ENCODE measurements around the gene C2orf76. TPM values are rescaled to one million over a fixed set of nuclear protein-coding genes. Genes with fewer than 3 reads are reported as not detected.

The C2orf76 gene
- total RNA-seq, 2 experiments from 2014 or later = 15.4 to 17.7 TPM

DNA sequence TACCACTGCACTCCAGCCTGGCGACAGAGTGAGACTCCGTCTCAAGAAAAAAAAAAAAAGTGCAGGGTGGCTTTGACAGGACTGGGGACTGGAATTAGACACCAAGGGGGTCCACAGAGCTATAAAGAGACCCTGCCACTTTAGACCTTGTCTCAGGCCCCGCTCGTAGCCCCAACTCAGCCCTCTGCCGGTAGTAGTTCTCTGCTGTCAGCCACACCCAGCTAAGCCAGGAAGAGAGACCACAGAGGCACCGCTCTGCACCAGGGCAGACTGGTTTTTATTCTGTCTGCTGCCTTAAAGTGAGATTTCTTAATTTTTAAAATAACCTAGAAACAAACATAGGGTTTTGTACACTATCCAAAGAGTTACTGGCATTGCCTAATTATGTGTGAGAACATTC is 77.0 kb downstream of the C2orf76 start:
- Histone ChIP-seq H3K4me1 (ENCODE audit: insufficient read depth, low read length, poor library complexity, severe bottlenecking) (no peaks in the 10 kb centered on the region), H4K20me1 (ENCODE audit: insufficient read depth, low read length) (no peaks in the 10 kb centered on the region), H3K36me3 (ENCODE audit: insufficient read depth, low read length) (no peaks in the 10 kb centered on the region), H3K9me2 (ENCODE audit: insufficient read depth, low read length) (no peaks in the 10 kb centered on the region), H3K4me2 (ENCODE audit: low read length) (no peak overlapping the region), H3K27ac (ENCODE audit: low read depth, low read length, poor library complexity, severe bottlenecking) (no peak overlapping the region), H3K4me3 (ENCODE audit: low read depth, low read length, poor library complexity, severe bottlenecking) (no peak overlapping the region), H3K9me3 (ENCODE audit: low read length) (no peaks in the 10 kb centered on the region), H3K79me2 (ENCODE audit: insufficient read depth, low read depth, low read length) (no peaks in the 10 kb centered on the region), H2AFZ (ENCODE audit: low read length) (no peak overlapping the region)
- ChIA-PET CTCF (ENCODE audit: unreplicated experiment) (no interaction called here), POLR2A (no interaction called here)
- DNase-seq (ENCODE audit: low spot score) = no peak
- no peak for TF ChIP-seq EZH2phosphoT487 (IDR thresholded peaks at IDR 0.05; ENCODE audit: borderline replicate concordance, low read depth, low read length)
- TF ChIP-seq, protein P1, sequence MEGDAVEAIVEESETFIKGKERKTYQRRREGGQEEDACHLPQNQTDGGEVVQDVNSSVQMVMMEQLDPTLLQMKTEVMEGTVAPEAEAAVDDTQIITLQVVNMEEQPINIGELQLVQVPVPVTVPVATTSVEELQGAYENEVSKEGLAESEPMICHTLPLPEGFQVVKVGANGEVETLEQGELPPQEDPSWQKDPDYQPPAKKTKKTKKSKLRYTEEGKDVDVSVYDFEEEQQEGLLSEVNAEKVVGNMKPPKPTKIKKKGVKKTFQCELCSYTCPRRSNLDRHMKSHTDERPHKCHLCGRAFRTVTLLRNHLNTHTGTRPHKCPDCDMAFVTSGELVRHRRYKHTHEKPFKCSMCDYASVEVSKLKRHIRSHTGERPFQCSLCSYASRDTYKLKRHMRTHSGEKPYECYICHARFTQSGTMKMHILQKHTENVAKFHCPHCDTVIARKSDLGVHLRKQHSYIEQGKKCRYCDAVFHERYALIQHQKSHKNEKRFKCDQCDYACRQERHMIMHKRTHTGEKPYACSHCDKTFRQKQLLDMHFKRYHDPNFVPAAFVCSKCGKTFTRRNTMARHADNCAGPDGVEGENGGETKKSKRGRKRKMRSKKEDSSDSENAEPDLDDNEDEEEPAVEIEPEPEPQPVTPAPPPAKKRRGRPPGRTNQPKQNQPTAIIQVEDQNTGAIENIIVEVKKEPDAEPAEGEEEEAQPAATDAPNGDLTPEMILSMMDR (conservative IDR thresholded peaks at IDR 0.05; ENCODE audit: low read length) = no peak
- intact Hi-C loops (cut with micrococcal nuclease; ENCODE audit: unreplicated experiment) = loop anchor here (2.0 kb wide), 1 partner anchor 261 kb away; no protein-coding TSS in a partner anchor
- no TSS peak for BruUV-seq (replicated peaks)

DNA sequence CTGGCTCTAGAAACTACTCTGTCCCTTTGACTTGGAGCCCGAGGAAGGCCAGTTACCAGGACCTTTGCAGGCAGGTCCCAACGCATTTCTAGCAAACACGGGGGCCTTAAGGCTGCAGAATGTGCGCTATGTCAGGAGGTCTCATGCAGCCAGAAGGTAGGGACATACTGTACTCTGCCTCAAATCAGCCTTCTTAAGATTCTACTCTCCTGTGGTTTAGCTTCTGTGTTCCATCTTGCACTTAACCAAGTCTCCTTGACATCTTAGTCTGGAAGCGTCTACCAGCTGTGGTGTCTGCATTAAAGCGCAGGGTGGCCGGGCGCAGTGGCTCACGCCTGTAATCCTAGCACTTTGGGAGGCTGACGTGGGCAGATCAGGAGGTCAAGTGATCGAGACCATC is 77.5 kb downstream of the C2orf76 start:
- DNase-seq (ENCODE audit: low spot score) = no peak
- TF ChIP-seq, protein P1 (conservative IDR thresholded peaks at IDR 0.05; ENCODE audit: low read length) = no peak
- TF ChIP-seq EZH2phosphoT487 (IDR thresholded peaks at IDR 0.05; ENCODE audit: borderline replicate concordance, low read depth, low read length) = no peak
- H3K9me3 ChIP-seq (ENCODE audit: low read length) = no peaks in the 10 kb centered on the region
- no peak overlapping the region for H3K27ac ChIP-seq (ENCODE audit: low read depth, low read length, poor library complexity, severe bottlenecking)
- H3K79me2 ChIP-seq (ENCODE audit: insufficient read depth, low read depth, low read length) = no peaks in the 10 kb centered on the region
- H3K36me3 ChIP-seq (ENCODE audit: insufficient read depth, low read length) = no peaks in the 10 kb centered on the region
- no peak overlapping the region for H3K4me3 ChIP-seq (ENCODE audit: low read depth, low read length, poor library complexity, severe bottlenecking)
- no peaks in the 10 kb centered on the region for H3K9me2 ChIP-seq (ENCODE audit: insufficient read depth, low read length)
- H2AFZ ChIP-seq (ENCODE audit: low read length) = no peak overlapping the region
- CTCF ChIA-PET (ENCODE audit: unreplicated experiment) = no interaction called here
- intact Hi-C loops (cut with micrococcal nuclease; ENCODE audit: unreplicated experiment) = no loop called here
- H4K20me1 ChIP-seq (ENCODE audit: insufficient read depth, low read length) = no peaks in the 10 kb centered on the region
- H3K4me2 ChIP-seq (ENCODE audit: low read length) = no peak overlapping the region
- no TSS peak for BruUV-seq (replicated peaks)
- no peaks in the 10 kb centered on the region for H3K4me1 ChIP-seq (ENCODE audit: insufficient read depth, low read length, poor library complexity, severe bottlenecking)
- POLR2A ChIA-PET = interaction anchor here (1.1 kb wide), 1 partner anchor 20 kb away, joined by 4 read pairs; no protein-coding TSS in a partner anchor

DNA sequence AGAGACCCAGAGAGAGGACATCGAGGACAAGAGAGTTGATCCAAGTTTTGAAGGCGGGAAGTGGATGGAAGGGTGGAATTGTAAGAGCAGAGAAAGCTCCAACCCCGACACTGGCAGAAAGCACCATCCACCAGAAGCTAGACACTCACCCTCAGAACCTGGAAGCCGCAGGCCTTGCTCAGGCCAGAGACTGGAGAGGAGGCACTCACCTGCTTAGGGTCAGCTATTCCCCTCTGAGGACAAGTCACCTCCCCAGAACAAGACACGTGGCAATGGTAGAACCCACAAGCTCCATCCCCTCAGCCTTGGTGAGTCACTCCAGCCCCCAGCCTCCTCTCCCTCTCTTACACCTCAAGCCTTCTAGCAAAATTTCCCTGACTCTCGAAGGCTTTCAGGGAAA is 78.1 kb downstream of the C2orf76 start:
- Histone ChIP-seq H2AFZ (ENCODE audit: low read length) (no peak overlapping the region), H3K4me1 (ENCODE audit: insufficient read depth, low read length, poor library complexity, severe bottlenecking) (no peaks in the 10 kb centered on the region), H3K27ac (ENCODE audit: low read depth, low read length, poor library complexity, severe bottlenecking) (no peak overlapping the region), H4K20me1 (ENCODE audit: insufficient read depth, low read length) (no peaks in the 10 kb centered on the region), H3K4me2 (ENCODE audit: low read length) (no peak overlapping the region), H3K9me3 (ENCODE audit: low read length) (no peaks in the 10 kb centered on the region), H3K9me2 (ENCODE audit: insufficient read depth, low read length) (no peaks in the 10 kb centered on the region), H3K36me3 (ENCODE audit: insufficient read depth, low read length) (no peaks in the 10 kb centered on the region), H3K4me3 (ENCODE audit: low read depth, low read length, poor library complexity, severe bottlenecking) (no peak overlapping the region), H3K79me2 (ENCODE audit: insufficient read depth, low read depth, low read length) (no peaks in the 10 kb centered on the region)
- no peak for DNase-seq (ENCODE audit: low spot score)
- CTCF ChIA-PET (ENCODE audit: unreplicated experiment) = no interaction called here
- intact Hi-C loops (cut with micrococcal nuclease; ENCODE audit: unreplicated experiment) = no loop called here
- POLR2A ChIA-PET = interaction anchor here (0.5 to 1.1 kb wide), 2 partner anchors 20 to 173 kb away, joined by 3 to 4 read pairs; no protein-coding TSS in a partner anchor
- no TSS peak for BruUV-seq (replicated peaks)
- no peak for TF ChIP-seq EZH2phosphoT487 (IDR thresholded peaks at IDR 0.05; ENCODE audit: borderline replicate concordance, low read depth, low read length)
- TF ChIP-seq, protein P1 (conservative IDR thresholded peaks at IDR 0.05; ENCODE audit: low read length) = no peak
